Frontal cortex (tissue), 4 donors: ENCODE measurements around the gene ARMH1. TPM values are rescaled to one million over a fixed set of nuclear protein-coding genes. Genes with fewer than 3 reads are reported as not detected.
"Not testable (repeated sequence)": the region's sequence is repeated elsewhere in the genome, so short reads cannot be mapped to it uniquely, and the experiment has no call there.

Experiments used
- DNase-seq, 2 donors: peaks; one replicate each; pipeline ENCODE4 v3.0.0; 2012; ENCODE audit warnings: low spot score in 2 of 2
- FAIRE-seq: peaks from 2 replicates; lab custom pipeline; 2012; peaks lifted over from hg19 to GRCh38; lab: Jason Lieb, UNC
- total RNA-seq: library from RNA; depleted of rRNA; stranded (reverse); fragments of >200 nt; gene quantifications from one replicate; pipeline ENCODE4 v1.2.3, GENCODE V29; 2014
- donor health status: control.
- donor health status: control.
- donor health status: control.

ARMH1 gene
- total RNA-seq, 1 donor from 2014 or later = 4.5 TPM

- no peak for FAIRE-seq
- no peak for DNase-seq
Measured at GRCh38 chr1:44663417-44663816, 11.1 kb upstream of the ARMH1 start.

DNA sequence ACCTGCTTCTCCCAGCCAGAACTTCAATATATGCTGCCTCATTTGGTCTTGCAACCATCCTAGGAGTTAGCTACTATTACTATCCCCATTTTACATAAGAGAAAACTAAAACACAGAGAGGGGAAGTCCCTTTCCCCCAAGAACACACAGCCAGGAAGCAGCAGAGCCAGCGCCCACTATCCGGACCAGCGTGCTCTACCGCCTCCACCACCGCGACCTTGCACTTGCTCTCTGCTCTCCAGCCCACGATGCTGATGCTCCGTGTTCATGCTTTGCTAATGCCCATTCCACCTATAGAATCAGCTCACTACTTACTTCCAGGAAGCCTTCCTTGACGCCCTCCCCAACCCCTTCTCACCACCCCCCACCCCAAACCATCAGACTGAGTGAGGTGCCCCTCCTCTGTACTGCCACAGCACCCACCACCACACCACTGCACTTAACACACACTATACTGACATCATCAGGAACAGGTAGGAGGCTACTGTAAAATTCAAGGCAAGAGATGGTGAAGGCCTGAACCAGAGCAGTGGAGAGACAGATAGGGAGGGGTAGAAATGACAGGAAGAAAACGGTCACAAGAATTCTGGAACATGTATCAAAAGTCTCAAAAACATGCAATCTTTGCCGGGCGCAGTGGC is 9.7 kb upstream of the ARMH1 start:
- DNase-seq = no peak

GRCh38 chr1:44666719-44667118 is 7.8 kb upstream of the ARMH1 start:
- not testable (repeated sequence) for FAIRE-seq, DNase-seq

More for the DNA sequence above, 9.7 kb upstream of the ARMH1 start:
- FAIRE-seq = no peak

GRCh38 chr1:44670751-44671640 is 3.5 kb upstream of the ARMH1 start:
- DNase-seq (no peak), FAIRE-seq (no peak)

DNA sequence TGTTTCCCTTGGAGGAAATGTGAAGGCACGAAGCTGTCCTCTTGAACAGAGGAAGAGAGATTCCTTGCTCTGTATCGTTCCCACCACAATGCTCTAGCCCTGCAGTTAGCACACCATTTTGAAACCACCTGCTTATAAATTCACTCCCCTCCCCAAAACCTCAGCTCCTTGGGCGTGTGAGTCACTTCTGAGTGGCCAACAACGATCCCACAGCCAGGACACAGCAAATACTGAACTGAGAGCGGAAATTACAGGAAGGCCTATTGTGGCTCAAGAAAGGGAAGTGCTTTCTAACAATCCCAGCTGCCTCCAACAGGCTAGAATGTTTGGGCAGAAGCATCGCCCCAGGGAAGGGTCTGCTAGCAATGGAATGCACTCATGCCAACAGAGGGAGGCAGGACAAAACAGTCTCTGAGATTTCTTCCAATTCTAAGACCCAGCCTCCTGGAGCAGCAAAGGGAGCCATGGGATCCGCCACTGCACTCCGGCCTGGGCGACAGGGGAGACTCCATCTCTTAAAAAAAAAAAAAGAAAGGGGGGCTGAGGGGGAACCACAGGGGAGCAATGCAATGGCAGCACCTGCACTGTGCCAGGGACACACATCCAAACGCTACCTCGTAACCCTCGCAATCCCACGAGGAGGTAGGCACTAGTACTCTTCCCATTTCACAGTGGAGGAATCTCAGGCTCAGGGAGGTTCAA is 2.1 kb upstream of the ARMH1 start:
- DNase-seq (no peak), FAIRE-seq (no peak)

DNA sequence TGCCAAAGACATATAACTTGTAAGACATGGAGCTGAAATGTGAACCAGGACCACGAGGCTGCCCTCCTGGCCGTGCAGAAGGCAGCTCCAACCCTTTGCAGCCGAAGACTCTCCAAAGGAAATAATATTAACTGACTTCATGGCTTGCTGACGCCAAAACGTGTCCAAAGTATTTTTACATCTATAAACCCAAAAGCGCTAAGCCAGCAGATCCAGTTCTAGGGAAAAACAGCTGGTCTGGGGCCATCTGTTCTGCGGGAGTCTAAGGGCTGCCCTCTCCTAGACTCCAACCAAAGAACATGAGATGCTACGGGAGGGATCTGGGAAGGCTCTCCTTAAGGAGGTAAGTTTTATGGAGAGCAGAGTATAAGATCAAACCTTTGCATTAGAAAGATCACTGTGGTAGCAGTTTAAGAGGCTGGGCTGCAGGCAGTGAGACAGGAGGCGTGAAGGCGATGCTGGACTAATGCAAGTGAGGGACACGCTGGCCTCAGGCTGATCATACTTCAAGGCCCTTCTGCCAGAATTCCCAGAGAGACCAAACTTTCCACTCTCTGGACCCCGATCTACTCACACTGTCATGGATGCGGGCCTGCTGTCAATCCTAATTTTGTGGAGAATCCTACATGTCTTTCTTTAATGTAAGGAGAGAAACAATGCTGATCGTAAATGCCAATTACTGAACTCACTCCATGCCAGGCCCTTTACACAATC is 1.4 kb upstream of the ARMH1 start:
- FAIRE-seq (no peak), DNase-seq (no peak)

- DNase-seq = no peak
- FAIRE-seq = no peak
Measured at GRCh38 chr1:44673675-44674112, 820 bp upstream of the ARMH1 start.

GRCh38 chr1:44675186-44675585 is 672 bp downstream of the ARMH1 start:
- FAIRE-seq (no peak), DNase-seq (no peak)

- FAIRE-seq = no peak
- no peak for DNase-seq
Measured at GRCh38 chr1:44676484-44677200, 2.1 kb downstream of the ARMH1 start.

DNA sequence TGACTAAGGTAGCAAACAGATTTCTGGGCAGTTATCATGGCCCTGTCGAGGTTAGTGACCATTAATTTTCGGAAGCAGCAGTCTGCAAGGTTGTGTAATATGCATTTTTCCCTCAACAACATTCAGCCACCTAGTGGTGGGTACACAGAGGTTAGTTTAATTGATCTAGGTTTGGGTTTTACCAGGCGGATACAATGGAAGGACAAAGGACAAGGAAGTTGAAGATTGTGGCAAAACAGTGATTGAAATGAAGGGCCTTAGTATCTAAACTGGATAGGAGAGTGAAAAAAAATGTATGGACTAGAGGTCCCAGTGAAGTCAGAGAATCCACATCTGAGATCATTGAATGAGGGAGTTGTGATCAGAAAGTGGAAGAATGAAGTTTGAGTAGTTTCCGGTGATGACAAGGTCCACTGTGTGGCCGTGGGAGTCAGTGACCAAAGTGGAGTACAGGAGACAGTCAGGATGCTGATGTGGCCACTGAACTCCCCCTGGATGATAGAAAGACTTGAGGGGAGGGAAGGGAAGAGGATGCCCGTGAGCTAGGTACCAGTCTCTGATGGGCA is 2.8 kb downstream of the ARMH1 start:
- DNase-seq (no peak), FAIRE-seq (no peak)

- DNase-seq = no peak
- no peak for FAIRE-seq
Measured at GRCh38 chr1:44678120-44678519, 3.6 kb downstream of the ARMH1 start.

DNA sequence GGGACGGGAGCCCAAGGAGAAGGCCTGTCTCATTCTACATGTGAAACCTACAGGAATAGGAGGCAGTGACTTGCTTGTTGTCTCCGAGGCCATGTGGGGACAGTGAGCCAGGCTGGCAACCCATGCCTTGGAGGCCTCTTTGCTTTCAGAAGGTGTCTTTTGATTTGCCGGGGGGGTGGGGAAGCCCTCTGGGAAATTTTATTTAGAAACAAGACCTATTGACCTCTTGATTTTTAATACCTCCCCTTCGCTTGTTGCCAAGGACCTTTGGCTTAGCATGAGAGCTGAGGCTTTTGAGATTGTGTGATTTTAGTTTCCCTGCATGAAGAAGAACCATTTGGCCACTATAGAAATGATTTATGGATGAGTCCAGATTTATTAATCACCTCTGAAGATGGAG is 4.1 kb downstream of the ARMH1 start:
- DNase-seq (no peak), FAIRE-seq (no peak)

GRCh38 chr1:44679468-44679867 is 5.0 kb downstream of the ARMH1 start:
- DNase-seq (no peak), FAIRE-seq (no peak)

GRCh38 chr1:44681905-44682882 is 7.7 kb downstream of the ARMH1 start:
- DNase-seq (no peak), FAIRE-seq (no peak)

- no peak for FAIRE-seq
- no peak for DNase-seq
Measured at GRCh38 chr1:44682883-44683265, 8.4 kb downstream of the ARMH1 start.

GRCh38 chr1:44684525-44684924 is 10.0 kb downstream of the ARMH1 start:
- no peak for DNase-seq
- no peak for FAIRE-seq

- no peak for DNase-seq
- FAIRE-seq = no peak
Measured at GRCh38 chr1:44685218-44685617, 10.7 kb downstream of the ARMH1 start.

DNA sequence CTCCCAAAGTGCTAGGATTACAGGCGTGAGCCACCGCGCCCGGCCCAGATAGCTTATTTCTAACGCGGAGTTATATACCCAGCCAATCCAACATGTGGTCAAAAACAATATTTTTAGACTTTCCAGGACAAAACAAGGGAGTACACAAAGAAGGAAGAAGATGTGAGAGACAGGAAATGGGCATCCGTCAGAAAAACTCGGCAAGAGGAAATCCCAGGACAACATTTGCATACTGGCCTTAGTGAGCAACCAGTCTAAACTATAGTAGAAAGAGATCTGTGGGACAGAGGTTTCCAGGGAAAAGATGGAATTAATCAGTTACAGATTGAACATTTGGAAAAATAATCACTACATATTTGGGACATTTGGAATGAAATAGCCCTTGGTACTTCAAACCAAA is 11.4 kb downstream of the ARMH1 start:
- no peak for DNase-seq
- no peak for FAIRE-seq
